ENCODE data around the gene NBEAL2.

NBEAL2 gene

GRCh38 chr3:46988616-46989015 lies 9.2 kb downstream of the NBEAL2 start:
- no peak for DNase-seq

GRCh38 chr3:46989146-46989810 lies 9.8 kb downstream of the NBEAL2 start:
- DNase-seq = no peak

- no peak for DNase-seq
Measured at GRCh38 chr3:46990573-46991374, 11.3 kb downstream of the NBEAL2 start.

GRCh38 chr3:46991406-46992165 lies 12.1 kb downstream of the NBEAL2 start:
- DNase-seq = no peak

GRCh38 chr3:46992231-46992630 lies 12.8 kb downstream of the NBEAL2 start:
- no peak for DNase-seq

- DNase-seq = no peak
Measured at GRCh38 chr3:46993292-46993691, 13.8 kb downstream of the NBEAL2 start.

GRCh38 chr3:46993986-46994385 lies 14.5 kb downstream of the NBEAL2 start:
- DNase-seq = no peak

GRCh38 chr3:46994801-46995731 lies 15.6 kb downstream of the NBEAL2 start:
- no peak for DNase-seq

GRCh38 chr3:46995901-46996562 lies 16.6 kb downstream of the NBEAL2 start:
- no peak for DNase-seq

- DNase-seq = no peak
Measured at GRCh38 chr3:46996689-46997452, 17.4 kb downstream of the NBEAL2 start.

- no peak for DNase-seq
Measured at GRCh38 chr3:46997453-46998091, 18.1 kb downstream of the NBEAL2 start.

- no peak for DNase-seq
Measured at GRCh38 chr3:46998121-46998851, 18.8 kb downstream of the NBEAL2 start.

- no peak for DNase-seq
Measured at GRCh38 chr3:46998852-46999515, 19.5 kb downstream of the NBEAL2 start.

GRCh38 chr3:46999516-47000197 lies 20.2 kb downstream of the NBEAL2 start:
- no peak for DNase-seq

- no peak for DNase-seq
Measured at GRCh38 chr3:47000198-47000815, 20.8 kb downstream of the NBEAL2 start.

- DNase-seq = no peak
Measured at GRCh38 chr3:47000922-47001730, 21.7 kb downstream of the NBEAL2 start.

- no peak for DNase-seq
Measured at GRCh38 chr3:47001731-47002170, 22.3 kb downstream of the NBEAL2 start.

Data from GF-D8 (cell line).